ENCODE measurements around the gene FAM8A1. TPM values are rescaled to one million over a fixed set of nuclear protein-coding genes. Genes with fewer than 3 reads are reported as not detected.

Gene FAM8A1
- polyA plus RNA-seq, 1 of the 3 experiments (the other 2 are of a cell fraction) = 5.0 TPM

GRCh38 chr6:17648745-17649144, 48.6 kb downstream of the FAM8A1 start:
- H3K27ac ChIP-seq (ENCODE audit: low read depth in 2 of 2, low read length in 1 of 2) = no peak overlapping the region
- no peaks in the 10 kb centered on the region for H3K4me1 ChIP-seq (ENCODE audit: control insufficient read depth in 1 of 2, insufficient read depth in 2 of 2, low read depth in 1 of 2, low read length in 1 of 2)
- H3K79me2 ChIP-seq (ENCODE audit: insufficient read depth) = peaks cover 42% of the 10 kb centered on the region
- H3K4me2 ChIP-seq = no peak overlapping the region
- ChIA-PET POLR2A (no interaction called here), CTCF (interaction anchor here (0.6 kb wide), 1 partner anchor 155 kb away, joined by 3 read pairs; no protein-coding TSS in a partner anchor)
- H3K27me3 ChIP-seq (ENCODE audit: insufficient read depth) = no peaks in the 10 kb centered on the region
- H3F3A ChIP-seq (replicated peaks; ENCODE audit: insufficient read depth) = peaks cover 10% of the 10 kb centered on the region
- H3K4me3 ChIP-seq (ENCODE audit: low read depth in 2 of 2, low read length in 1 of 2) = no peak overlapping the region
- no peaks in the 10 kb centered on the region for H3K9me2 ChIP-seq
- no peak for DNase-seq
- H3K9me3 ChIP-seq = no peaks in the 10 kb centered on the region
- no peak for TF ChIP-seq IRF3 (IDR thresholded peaks at IDR 0.05; ENCODE audit: low read depth, low read length)
- no peak for TF ChIP-seq MXI1 (IDR thresholded peaks at IDR 0.05; ENCODE audit: low read depth, low read length)
- no peak for TF ChIP-seq NRF1 (IDR thresholded peaks at IDR 0.05; ENCODE audit: low read depth, low read length)
- TF ChIP-seq GABPA (IDR thresholded peaks at IDR 0.05; ENCODE audit: low read depth) = no peak
- no peak for TF ChIP-seq FOXM1 (IDR thresholded peaks at IDR 0.05; ENCODE audit: low read depth)
- no peak overlapping the region for H3K9ac ChIP-seq
- H2AFZ ChIP-seq (ENCODE audit: low read depth) = no peak overlapping the region
- peaks cover 48 to 89% of the 10 kb centered on the region in 2 experiments for H3K36me3 ChIP-seq (replicated peaks in 1 of 2; ENCODE audit: control insufficient read depth in 1 of 2, insufficient read depth in 2 of 2, low read length in 1 of 2)
- peaks cover 3% of the 10 kb centered on the region; the same call in 1 of the 2 replicates for H4K20me1 ChIP-seq (ENCODE audit: insufficient read depth)
- WGBS (ENCODE audit: low lambda C conversion rate) = 96% methylated on average over 3 of the region's 3 CpGs

- no peaks in the 10 kb centered on the region for H3K4me1 ChIP-seq (ENCODE audit: control insufficient read depth in 1 of 2, insufficient read depth in 2 of 2, low read depth in 1 of 2, low read length in 1 of 2)
- peaks cover 39 to 81% of the 10 kb centered on the region in 2 experiments for H3K36me3 ChIP-seq (replicated peaks in 1 of 2; ENCODE audit: control insufficient read depth in 1 of 2, insufficient read depth in 2 of 2, low read length in 1 of 2)
- WGBS (ENCODE audit: low lambda C conversion rate) = 94% methylated on average over 3 of the region's 3 CpGs
- H3K9me3 ChIP-seq = no peaks in the 10 kb centered on the region
- H3K4me3 ChIP-seq (ENCODE audit: low read depth in 2 of 2, low read length in 1 of 2) = no peak overlapping the region
- peaks cover 58% of the 10 kb centered on the region for H3K79me2 ChIP-seq (ENCODE audit: insufficient read depth)
- ChIA-PET POLR2A (no interaction called here), CTCF (interaction anchor here (1.2 kb wide), 1 partner anchor 13 kb away, joined by 4 read pairs; no protein-coding TSS in a partner anchor)
- H3K9ac ChIP-seq = no peak overlapping the region
- H3K4me2 ChIP-seq = no peak overlapping the region
- H3F3A ChIP-seq (replicated peaks; ENCODE audit: insufficient read depth) = peaks cover 9% of the 10 kb centered on the region
- H3K27me3 ChIP-seq (ENCODE audit: insufficient read depth) = no peaks in the 10 kb centered on the region
- peaks cover 3% of the 10 kb centered on the region; the same call in 1 of the 2 replicates for H4K20me1 ChIP-seq (ENCODE audit: insufficient read depth)
- H2AFZ ChIP-seq (ENCODE audit: low read depth) = no peak overlapping the region
- no peak for TF ChIP-seq MEF2A (IDR thresholded peaks at IDR 0.05; ENCODE audit: borderline replicate concordance, low read depth)
- TF ChIP-seq RFX5 (IDR thresholded peaks at IDR 0.05; ENCODE audit: low read length) = no peak
- TF ChIP-seq TCF12 (IDR thresholded peaks at IDR 0.05) = no peak
- no peak for TF ChIP-seq POLR2AphosphoS5 (IDR thresholded peaks at IDR 0.05; ENCODE audit: low read depth, low read length)
- no peak for TF ChIP-seq SMC3 (IDR thresholded peaks at IDR 0.05; ENCODE audit: low read depth, low read length)
- TF ChIP-seq NRF1 (IDR thresholded peaks at IDR 0.05; ENCODE audit: low read depth, low read length) = no peak
- no peak for TF ChIP-seq GATA2 (CRISPR knock-in tag; IDR thresholded peaks at IDR 0.05)
- no peak for TF ChIP-seq RCOR1 (IDR thresholded peaks at IDR 0.05; ENCODE audit: low read length)
- TF ChIP-seq YY1 (IDR thresholded peaks at IDR 0.05; ENCODE audit: low read depth) = no peak
- no peak for TF ChIP-seq MXI1 (IDR thresholded peaks at IDR 0.05; ENCODE audit: low read depth, low read length)
- TF ChIP-seq CHD2 (IDR thresholded peaks at IDR 0.05; ENCODE audit: low read length, partially characterized antibody) = no peak
- no peak for TF ChIP-seq RAD21 (IDR thresholded peaks at IDR 0.05; ENCODE audit: low read length)
- TF ChIP-seq MAX (IDR thresholded peaks at IDR 0.05; ENCODE audit: low read depth) = no peak
- no peak for TF ChIP-seq GABPA (IDR thresholded peaks at IDR 0.05; ENCODE audit: low read depth)
- no peak for TF ChIP-seq NFIC (IDR thresholded peaks at IDR 0.05; ENCODE audit: borderline replicate concordance)
- no peaks in the 10 kb centered on the region for H3K9me2 ChIP-seq
- H3K27ac ChIP-seq (ENCODE audit: low read depth in 2 of 2, low read length in 1 of 2) = no peak overlapping the region
- DNase-seq = no peak
Measured at GRCh38 chr6:17650656-17651309, 50.7 kb downstream of the FAM8A1 start.

Data from SK-N-SH (cell line).